Spleen (tissue), 11 donors: ENCODE results near the gene JPH2. TPM values are rescaled to one million over a fixed set of nuclear protein-coding genes. Genes with fewer than 3 reads are reported as not detected.
A peak's percentile ranks its signal among the peaks of the same experiment; 100 is the strongest.

Experiments used
- DNase-seq: peaks from one replicate; pipeline ENCODE4 v3.0.0-alpha.2; 2020
- H3K27ac ChIP-seq, 8 donors: fragments of 200-600 bp; sonication (generic) in 7 of 8; 1 replicate in 4 of 8; 2 replicates in 4 of 8; pipeline versions ENCODE4 v1.5.0 to v1.8.0; 2016 to 2021; ENCODE audit warnings: inconsistent platforms in 4 of 8, mild to moderate bottlenecking in 4 of 8, moderate library complexity in 1 of 8
- H3K27me3 ChIP-seq, 7 donors: fragments of 200-600 bp; sonication (generic) in 6 of 7; replicated peaks in 1 of 7; 1 replicate in 4 of 7; 2 replicates in 3 of 7; pipeline versions ENCODE4 v1.5.0 to v1.8.0; 2016 to 2021; ENCODE audit warnings: inconsistent platforms in 3 of 7, mild to moderate bottlenecking in 1 of 7
- H3K36me3 ChIP-seq, 6 donors: fragments of 200-600 bp; sonication (generic) in 5 of 6; 1 replicate in 4 of 6; 2 replicates in 2 of 6; pipeline versions ENCODE4 v1.5.0 to v1.8.0; 2016 to 2021; ENCODE audit warnings: inconsistent platforms in 2 of 6
- H3K4me1 ChIP-seq, 6 donors: fragments of 200-600 bp; sonication (generic) in 5 of 6; 1 replicate in 3 of 6; 2 replicates in 3 of 6; pipeline versions ENCODE4 v1.5.0 to v1.8.0; 2016 to 2021; ENCODE audit warnings: inconsistent platforms in 3 of 6
- H3K4me3 ChIP-seq, 8 donors: fragments of 200-600 bp; sonication (generic) in 7 of 8; 1 replicate in 4 of 8; 2 replicates in 4 of 8; pipeline versions ENCODE4 v1.5.0 to v1.8.0; 2016 to 2021; ENCODE audit warnings: inconsistent platforms in 4 of 8, mild to moderate bottlenecking in 4 of 8, moderate library complexity in 2 of 8
- H3K9me3 ChIP-seq, 8 donors: fragments of 200-600 bp; sonication (generic) in 7 of 8; 1 replicate in 4 of 8; 2 replicates in 4 of 8; pipeline versions ENCODE4 v1.5.0 to v1.8.0; 2016 to 2021; ENCODE audit warnings: inconsistent platforms in 4 of 8
- POLR2A ChIP-seq, 3 donors: fragments of 450-650 bp; IDR thresholded peaks; one replicate each; pipeline ENCODE4 v1.5.1; 2017; ENCODE audit warnings: antibody characterized with exemption in 3 of 3, mild to moderate bottlenecking in 1 of 3
- POLR2AphosphoS5 ChIP-seq, 3 donors: sonication (generic); formaldehyde crosslinking; IDR thresholded peaks; one replicate each; pipeline ENCODE4 v1.5.1; 2017; ENCODE audit warnings: antibody characterized with exemption in 3 of 3
- WGBS, 5 donors: extraction: QIAGEN DNeasy Blood & Tissue Kit in 3 of 5; methylation state at CpG; one replicate each; pipeline versions ENCODE4 v1.1.5 to v1.1.7; 2013 to 2018; 5-methylcytosine and 5-hydroxymethylcytosine counted together
- intact Hi-C: fragments of 100-400 bp; cut with DNase I; formaldehyde crosslinking; loops from one replicate; pipeline ENCODE4 v1.15.0; 2023; ENCODE audit warnings: low total_unique reads
- polyA plus RNA-seq, 3 donors: library from polyadenylated mRNA; stranded (reverse); fragments of 200-250 nt; gene quantifications; one replicate each; pipeline ENCODE4 v1.2.1, GENCODE V29; 2013
- total RNA-seq, 7 donors: library from RNA; depleted of rRNA in 3 of 7; stranded (reverse); fragments of >200 nt in 3 of 7; fragmentation: NEBNext Ultra II Directional in 4 of 7; extraction: Animal tissue kit (Norgen Biotek cat#: 25700) in 4 of 7; gene quantifications; one replicate each; pipeline versions ENCODE4 v1.1.0 to v1.2.1, GENCODE V29; 2016 to 2021
- TF ChIP-seq, protein P1 (sequence below), 11 experiments: fragments of 200-600 bp in 7 of 11; fragments of 450-650 bp in 4 of 11; sonication (generic) in 4 of 11; IDR thresholded peaks in 8 of 11; conservative IDR thresholded peaks in 3 of 11; 1 replicate in 7 of 11; 2 replicates in 4 of 11; pipeline versions ENCODE4 v1.4.0 to v1.8.0; 2016 to 2021; ENCODE audit warnings: antibody characterized with exemption in 11 of 11, inconsistent platforms in 4 of 11, mild to moderate bottlenecking in 1 of 11
- donor health status: healthy with polysubstance abuse.
- donor health status: DM: no; HTN: no; CAD: no; lungs with moderate emphysema.
- donor health status: DM: no; HTN: no; CAD: no.
- donor health status: Bipolar disorder and iron deficiency.
- donor health status: healthy.
- donor health status: DM: no; HTN: no; CAD: no.
- donor health status: DM: yes; HTN: yes; CAD: no.

The JPH2 gene
- total and polyA plus RNA-seq, 10 donors = 0.50 to 4.4 (median 1.3) TPM

- H3K4me3 ChIP-seq = no peak overlapping the region
- no peak for DNase-seq
- TF ChIP-seq POLR2A (IDR thresholded peaks at IDR 0.05) (no peak), POLR2AphosphoS5 (IDR thresholded peaks at IDR 0.05) (no peak)
- TF ChIP-seq, protein P1, sequence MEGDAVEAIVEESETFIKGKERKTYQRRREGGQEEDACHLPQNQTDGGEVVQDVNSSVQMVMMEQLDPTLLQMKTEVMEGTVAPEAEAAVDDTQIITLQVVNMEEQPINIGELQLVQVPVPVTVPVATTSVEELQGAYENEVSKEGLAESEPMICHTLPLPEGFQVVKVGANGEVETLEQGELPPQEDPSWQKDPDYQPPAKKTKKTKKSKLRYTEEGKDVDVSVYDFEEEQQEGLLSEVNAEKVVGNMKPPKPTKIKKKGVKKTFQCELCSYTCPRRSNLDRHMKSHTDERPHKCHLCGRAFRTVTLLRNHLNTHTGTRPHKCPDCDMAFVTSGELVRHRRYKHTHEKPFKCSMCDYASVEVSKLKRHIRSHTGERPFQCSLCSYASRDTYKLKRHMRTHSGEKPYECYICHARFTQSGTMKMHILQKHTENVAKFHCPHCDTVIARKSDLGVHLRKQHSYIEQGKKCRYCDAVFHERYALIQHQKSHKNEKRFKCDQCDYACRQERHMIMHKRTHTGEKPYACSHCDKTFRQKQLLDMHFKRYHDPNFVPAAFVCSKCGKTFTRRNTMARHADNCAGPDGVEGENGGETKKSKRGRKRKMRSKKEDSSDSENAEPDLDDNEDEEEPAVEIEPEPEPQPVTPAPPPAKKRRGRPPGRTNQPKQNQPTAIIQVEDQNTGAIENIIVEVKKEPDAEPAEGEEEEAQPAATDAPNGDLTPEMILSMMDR (IDR thresholded peaks at IDR 0.05 in 8 of 11, conservative IDR thresholded peaks at IDR 0.05 in 3 of 11) = no peak
- no peaks in the 10 kb centered on the region for H3K36me3 ChIP-seq
- H3K27ac ChIP-seq = no peak overlapping the region
- H3K27me3 ChIP-seq = peaks cover 0 to 39% (median 4%) of the 10 kb centered on the region in 7 donors
- no peaks in the 10 kb centered on the region for H3K9me3 ChIP-seq
- H3K4me1 ChIP-seq = peaks cover 3 to 74% (median 33%) of the 10 kb centered on the region in 6 donors
- WGBS, 5 donors = 55 to 71% (median 59%) methylated on average over 15 to 16 of the region's 16 CpGs
- intact Hi-C loops = no loop called here
These were observed 113.8 kb downstream of the JPH2 start for GRCh38 chr20:44073011-44073674.

GRCh38 chr20:44072384-44072783 is 114.6 kb downstream of the JPH2 start:
- Histone ChIP-seq H3K9me3 (no peaks in the 10 kb centered on the region), H3K27ac (no peak overlapping the region), H3K4me3 (no peak overlapping the region), H3K27me3 (peaks cover 0 to 46% (median 4%) of the 10 kb centered on the region in 7 donors), H3K36me3 (no peaks in the 10 kb centered on the region), H3K4me1 (peaks cover 3 to 82% (median 34%) of the 10 kb centered on the region in 6 donors)
- intact Hi-C loops = no loop called here
- no peak for TF ChIP-seq POLR2A (IDR thresholded peaks at IDR 0.05)
- TF ChIP-seq, protein P1 (IDR thresholded peaks at IDR 0.05 in 8 of 11, conservative IDR thresholded peaks at IDR 0.05 in 3 of 11) = no peak
- TF ChIP-seq POLR2AphosphoS5 (IDR thresholded peaks at IDR 0.05) = no peak
- no peak for DNase-seq
- 52 to 65% (median 60%) methylated on average over 6 of the region's 6 CpGs for WGBS, 5 donors

DNA sequence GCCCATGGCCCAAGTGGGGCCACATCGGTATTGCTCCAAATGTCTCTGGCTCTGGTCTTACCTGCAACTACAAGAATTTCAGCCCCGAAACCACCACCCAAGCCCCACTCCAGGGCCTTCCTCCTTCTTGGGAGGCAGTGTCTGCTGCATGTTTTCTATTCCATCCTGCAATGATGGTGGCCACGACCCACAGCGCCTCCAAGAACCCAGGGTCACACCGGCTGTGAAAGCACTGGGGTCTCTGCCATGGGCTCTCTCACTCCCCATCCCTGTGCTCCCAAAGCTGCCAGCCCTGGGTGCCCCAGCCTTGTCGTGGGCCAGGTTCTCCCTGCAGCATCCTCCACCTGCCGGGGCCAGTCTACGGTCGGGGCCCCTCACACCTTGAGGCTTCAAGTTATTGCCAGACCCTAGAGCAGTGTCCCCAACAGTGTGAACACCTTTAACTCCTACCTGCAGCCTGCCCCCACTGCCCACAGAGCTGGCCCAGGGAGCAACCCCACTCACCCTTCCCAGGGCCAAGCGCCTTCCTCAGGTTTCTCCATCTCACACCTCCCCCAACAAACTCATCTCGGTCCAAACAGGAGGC is 115.4 kb downstream of the JPH2 start:
- intact Hi-C loops = no loop called here
- no peak for DNase-seq
- peaks cover 0 to 47% (median 4%) of the 10 kb centered on the region in 7 donors for H3K27me3 ChIP-seq
- peak overlapping the region in 1 of 8 donors; percentile 91 for H3K27ac ChIP-seq
- WGBS, 5 donors = 86 to 93% (median 90%) methylated on average over 10 to 11 of the region's 11 CpGs
- no peak overlapping the region for H3K4me3 ChIP-seq
- H3K4me1 ChIP-seq = peaks cover 3 to 85% (median 34%) of the 10 kb centered on the region in 6 donors
- H3K36me3 ChIP-seq = no peaks in the 10 kb centered on the region
- H3K9me3 ChIP-seq = no peaks in the 10 kb centered on the region
- TF ChIP-seq, protein P1 (IDR thresholded peaks at IDR 0.05 in 8 of 11, conservative IDR thresholded peaks at IDR 0.05 in 3 of 11) = no peak
- TF ChIP-seq POLR2AphosphoS5 (IDR thresholded peaks at IDR 0.05) = no peak
- TF ChIP-seq POLR2A (IDR thresholded peaks at IDR 0.05) = no peak

DNA sequence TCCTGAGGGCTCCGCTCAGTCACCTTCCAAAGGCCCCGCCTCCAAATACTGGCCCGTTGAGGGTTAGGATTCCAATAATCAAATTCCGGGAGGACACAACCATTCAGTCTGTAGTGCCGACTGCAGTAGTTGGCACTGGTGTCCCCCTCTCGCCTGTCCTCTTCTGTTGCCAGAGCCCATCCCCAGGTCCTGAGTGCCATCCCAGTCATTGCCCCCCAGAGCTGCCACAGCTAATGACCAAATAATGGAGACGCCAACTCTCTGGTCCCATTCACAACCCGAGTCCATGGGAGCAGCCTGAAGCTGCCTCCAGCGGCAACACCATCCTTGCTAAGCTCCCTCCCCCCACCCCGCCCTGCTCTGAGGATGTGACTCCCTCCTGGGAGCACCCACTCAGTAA is 115.9 kb downstream of the JPH2 start:
- H3K4me3 ChIP-seq = no peak overlapping the region
- H3K9me3 ChIP-seq = no peaks in the 10 kb centered on the region
- intact Hi-C loops = no loop called here
- H3K27ac ChIP-seq = peak overlapping the region in 4 of 8 donors; percentile 82 to 91 (median 89)
- DNase-seq = no peak
- peaks cover 0 to 47% (median 4%) of the 10 kb centered on the region in 7 donors for H3K27me3 ChIP-seq
- TF ChIP-seq, protein P1 (IDR thresholded peaks at IDR 0.05 in 8 of 11, conservative IDR thresholded peaks at IDR 0.05 in 3 of 11) = no peak
- TF ChIP-seq POLR2AphosphoS5 (IDR thresholded peaks at IDR 0.05) (no peak), POLR2A (IDR thresholded peaks at IDR 0.05) (no peak)
- WGBS, 5 donors = 86 to 94% (median 89%) methylated on average over 9 to 10 of the region's 10 CpGs
- H3K36me3 ChIP-seq = no peaks in the 10 kb centered on the region
- peaks cover 3 to 85% (median 34%) of the 10 kb centered on the region in 6 donors for H3K4me1 ChIP-seq
